ENCODE measurements around the gene RND1. TPM values are rescaled to one million over a fixed set of nuclear protein-coding genes. Genes with fewer than 3 reads are reported as not detected.

The RND1 gene
- total and polyA plus RNA-seq, 2 of the 13 experiments (the other 11 are each of a cell fraction or from before 2014, with no cell fraction given), result 1.8 to 1.9 TPM

DNA sequence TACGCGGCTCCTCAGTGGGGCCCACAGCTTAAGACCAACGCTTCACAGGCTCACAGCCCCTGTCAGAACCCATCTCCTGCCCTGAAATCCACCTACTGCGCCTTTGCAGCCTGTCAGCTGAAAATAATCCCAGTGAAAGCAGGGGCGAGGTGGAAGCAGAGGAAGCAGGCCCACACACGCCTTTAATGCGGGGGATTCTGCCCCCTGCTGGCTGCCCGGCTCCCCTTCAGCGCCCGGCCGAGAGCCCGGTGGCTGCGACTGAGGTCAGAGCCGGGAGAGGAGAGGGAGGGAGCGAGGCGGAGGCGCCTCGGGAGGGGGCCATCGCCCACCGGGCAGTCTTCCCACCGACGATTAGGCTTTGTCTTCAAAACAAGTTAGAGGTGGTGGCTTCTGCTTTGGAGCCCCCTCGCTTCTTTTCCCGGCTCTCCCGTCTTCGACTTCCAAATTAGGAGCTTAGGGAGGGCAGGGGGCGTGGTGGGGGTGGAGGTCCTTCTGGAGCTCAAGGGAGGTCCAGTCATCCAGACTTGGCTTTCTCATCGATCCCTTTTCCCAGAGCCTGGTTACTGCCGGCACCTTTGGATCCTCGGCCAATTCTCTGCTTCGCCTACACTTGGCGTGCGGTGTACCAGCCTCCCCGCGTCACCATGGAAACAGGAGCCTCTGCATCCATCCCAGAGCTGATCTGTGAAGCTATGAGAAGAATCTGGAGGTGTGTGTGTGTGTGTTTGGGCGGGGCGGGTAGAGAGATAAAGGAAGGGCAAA lies 25.2 kb upstream of the RND1 start (continued):
- no peak for TF ChIP-seq POLR2G (IDR thresholded peaks at IDR 0.05; ENCODE audit: low read depth, low read length)
- TF ChIP-seq MED1 (CRISPR knock-in tag; IDR thresholded peaks at IDR 0.05), result 0 out of 2 replicates have a peak, but pooled peaks have one; percentile 22
- TF ChIP-seq KDM3A (CRISPR knock-in tag; IDR thresholded peaks at IDR 0.05; ENCODE audit: low read depth), result peak; percentile 57; the same call in 1 of the 2 replicates
- no peak for TF ChIP-seq PAWR (CRISPR knock-in tag; IDR thresholded peaks at IDR 0.05; ENCODE audit: borderline replicate concordance)
- no peak for TF ChIP-seq HES4 (CRISPR knock-in tag; IDR thresholded peaks at IDR 0.05; ENCODE audit: borderline replicate concordance)
- TF ChIP-seq RAD51 (IDR thresholded peaks at IDR 0.05; ENCODE audit: borderline replicate concordance), result no peak
- TF ChIP-seq ZNF343 (CRISPR knock-in tag; IDR thresholded peaks at IDR 0.05), result no peak
- no peak for TF ChIP-seq NFYC (CRISPR knock-in tag; IDR thresholded peaks at IDR 0.05)
- no peak for TF ChIP-seq ZNF275 (CRISPR knock-in tag; IDR thresholded peaks at IDR 0.05; ENCODE audit: borderline replicate concordance)
- TF ChIP-seq ZNF550 (CRISPR knock-in tag; IDR thresholded peaks at IDR 0.05; ENCODE audit: borderline replicate concordance), result no peak
- TF ChIP-seq, protein P1, sequence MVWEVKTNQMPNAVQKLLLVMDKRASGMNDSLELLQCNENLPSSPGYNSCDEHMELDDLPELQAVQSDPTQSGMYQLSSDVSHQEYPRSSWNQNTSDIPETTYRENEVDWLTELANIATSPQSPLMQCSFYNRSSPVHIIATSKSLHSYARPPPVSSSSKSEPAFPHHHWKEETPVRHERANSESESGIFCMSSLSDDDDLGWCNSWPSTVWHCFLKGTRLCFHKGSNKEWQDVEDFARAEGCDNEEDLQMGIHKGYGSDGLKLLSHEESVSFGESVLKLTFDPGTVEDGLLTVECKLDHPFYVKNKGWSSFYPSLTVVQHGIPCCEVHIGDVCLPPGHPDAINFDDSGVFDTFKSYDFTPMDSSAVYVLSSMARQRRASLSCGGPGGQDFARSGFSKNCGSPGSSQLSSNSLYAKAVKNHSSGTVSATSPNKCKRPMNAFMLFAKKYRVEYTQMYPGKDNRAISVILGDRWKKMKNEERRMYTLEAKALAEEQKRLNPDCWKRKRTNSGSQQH (CRISPR knock-in tag; IDR thresholded peaks at IDR 0.05; ENCODE audit: low read depth), result no peak
- no peak for TF ChIP-seq FOXP1 (IDR thresholded peaks at IDR 0.05)
- TF ChIP-seq FOXP1 (CRISPR knock-in tag; IDR thresholded peaks at IDR 0.05), result no peak
- TF ChIP-seq ZFP36L1 (CRISPR knock-in tag; IDR thresholded peaks at IDR 0.05), result no peak
- TF ChIP-seq GABPB1 (CRISPR knock-in tag; IDR thresholded peaks at IDR 0.05), result peak; percentile 59; the same call in 1 of the 2 replicates
- no peak for TF ChIP-seq SIN3A (IDR thresholded peaks at IDR 0.05; ENCODE audit: borderline replicate concordance, low read depth, low read length)
- no peak for TF ChIP-seq ZNF7 (CRISPR knock-in tag; IDR thresholded peaks at IDR 0.05)
- TF ChIP-seq ZNF451 (CRISPR knock-in tag; IDR thresholded peaks at IDR 0.05), result no peak
- no peak for TF ChIP-seq ZBTB7B (CRISPR knock-in tag; IDR thresholded peaks at IDR 0.05)
- TF ChIP-seq MLX (CRISPR knock-in tag; IDR thresholded peaks at IDR 0.05), result no peak
- TF ChIP-seq JUN (CRISPR knock-in tag; IDR thresholded peaks at IDR 0.05), result no peak
- no peak; the same call in 1 of the 2 replicates for TF ChIP-seq ZSCAN20 (CRISPR knock-in tag; IDR thresholded peaks at IDR 0.05; ENCODE audit: borderline replicate concordance)
- TF ChIP-seq SMAD3 (CRISPR knock-in tag; IDR thresholded peaks at IDR 0.05), result peak; percentile 67; the same call in 1 of the 2 replicates
- TF ChIP-seq MXD4 (CRISPR knock-in tag; IDR thresholded peaks at IDR 0.05), result 0 out of 2 replicates have a peak, but pooled peaks have one; percentile 52
- TF ChIP-seq REL (CRISPR knock-in tag; conservative IDR thresholded peaks at IDR 0.05), result no peak
- TF ChIP-seq JARID2 (CRISPR knock-in tag; IDR thresholded peaks at IDR 0.05; ENCODE audit: insufficient replicate concordance), result peak; percentile 67
- no peak for TF ChIP-seq ZNF251 (CRISPR knock-in tag; IDR thresholded peaks at IDR 0.05)
- no peak for TF ChIP-seq ZNF513 (CRISPR knock-in tag; conservative IDR thresholded peaks at IDR 0.05)

All from HepG2 (cell line).